Measurements from ENCODE around the gene PCDH9.

PCDH9 gene

GRCh38 chr13:66845393-66845792, 384.7 kb downstream of the PCDH9 start:
- no peak overlapping the region for H3K4me2 ChIP-seq (ENCODE audit: low read length)
- H3K27ac ChIP-seq (ENCODE audit: low read length) = no peak overlapping the region
- no peak for TF ChIP-seq EZH2phosphoT487 (IDR thresholded peaks at IDR 0.05; ENCODE audit: low read depth)
- TF ChIP-seq CTCF (IDR thresholded peaks at IDR 0.05; ENCODE audit: low read depth, low read length) = no peak
- H3K9ac ChIP-seq (ENCODE audit: low read length) = no peak overlapping the region
- H2AFZ ChIP-seq (ENCODE audit: low read depth, low read length) = no peak overlapping the region
- no peak overlapping the region for H3K4me3 ChIP-seq (ENCODE audit: low read length)
- H3K36me3 ChIP-seq (replicated peaks; ENCODE audit: low read depth, low read length) = no peaks in the 10 kb centered on the region
- no peaks in the 10 kb centered on the region for H4K20me1 ChIP-seq (ENCODE audit: insufficient read depth, low read length)
- no peaks in the 10 kb centered on the region for H3K27me3 ChIP-seq (ENCODE audit: low read depth, low read length)
- H3K79me2 ChIP-seq (ENCODE audit: low read length) = no peaks in the 10 kb centered on the region
- no peaks in the 10 kb centered on the region for H3K9me3 ChIP-seq (ENCODE audit: insufficient read depth, low read length)
- no peaks in the 10 kb centered on the region for H3K4me1 ChIP-seq (ENCODE audit: low read length)

GRCh38 chr13:66844933-66845332, 385.2 kb downstream of the PCDH9 start:
- H2AFZ ChIP-seq (ENCODE audit: low read depth, low read length) = no peak overlapping the region
- TF ChIP-seq CTCF (IDR thresholded peaks at IDR 0.05; ENCODE audit: low read depth, low read length) = no peak
- TF ChIP-seq EZH2phosphoT487 (IDR thresholded peaks at IDR 0.05; ENCODE audit: low read depth) = no peak

GRCh38 chr13:66842766-66843165, 387.4 kb downstream of the PCDH9 start:
- Histone ChIP-seq H2AFZ (ENCODE audit: low read depth, low read length) (no peak overlapping the region), H3K27me3 (ENCODE audit: low read depth, low read length) (no peaks in the 10 kb centered on the region), H3K9ac (ENCODE audit: low read length) (no peak overlapping the region), H3K4me2 (ENCODE audit: low read length) (no peak overlapping the region), H4K20me1 (ENCODE audit: insufficient read depth, low read length) (no peaks in the 10 kb centered on the region), H3K36me3 (replicated peaks; ENCODE audit: low read depth, low read length) (no peaks in the 10 kb centered on the region), H3K9me3 (ENCODE audit: insufficient read depth, low read length) (no peaks in the 10 kb centered on the region), H3K4me1 (ENCODE audit: low read length) (no peaks in the 10 kb centered on the region), H3K79me2 (ENCODE audit: low read length) (no peaks in the 10 kb centered on the region), H3K27ac (ENCODE audit: low read length) (no peak overlapping the region), H3K4me3 (ENCODE audit: low read length) (no peak overlapping the region)
- TF ChIP-seq EZH2phosphoT487 (IDR thresholded peaks at IDR 0.05; ENCODE audit: low read depth) (no peak), CTCF (IDR thresholded peaks at IDR 0.05; ENCODE audit: low read depth, low read length) (no peak)

More at GRCh38 chr13:66844933-66845332, 385.2 kb downstream of the PCDH9 start:
- Histone ChIP-seq H3K27me3 (ENCODE audit: low read depth, low read length) (no peaks in the 10 kb centered on the region), H3K4me3 (ENCODE audit: low read length) (no peak overlapping the region), H3K9me3 (ENCODE audit: insufficient read depth, low read length) (no peaks in the 10 kb centered on the region), H3K36me3 (replicated peaks; ENCODE audit: low read depth, low read length) (no peaks in the 10 kb centered on the region), H3K79me2 (ENCODE audit: low read length) (no peaks in the 10 kb centered on the region), H4K20me1 (ENCODE audit: insufficient read depth, low read length) (no peaks in the 10 kb centered on the region), H3K27ac (ENCODE audit: low read length) (no peak overlapping the region), H3K4me1 (ENCODE audit: low read length) (no peaks in the 10 kb centered on the region), H3K9ac (ENCODE audit: low read length) (no peak overlapping the region), H3K4me2 (ENCODE audit: low read length) (no peak overlapping the region)

- H3K4me2 ChIP-seq (ENCODE audit: low read length) = no peak overlapping the region
- H3K27me3 ChIP-seq (ENCODE audit: low read depth, low read length) = no peaks in the 10 kb centered on the region
- H3K4me1 ChIP-seq (ENCODE audit: low read length) = no peaks in the 10 kb centered on the region
- no peaks in the 10 kb centered on the region for H4K20me1 ChIP-seq (ENCODE audit: insufficient read depth, low read length)
- no peaks in the 10 kb centered on the region for H3K79me2 ChIP-seq (ENCODE audit: low read length)
- H2AFZ ChIP-seq (ENCODE audit: low read depth, low read length) = no peak overlapping the region
- TF ChIP-seq EZH2phosphoT487 (IDR thresholded peaks at IDR 0.05; ENCODE audit: low read depth) (no peak), CTCF (IDR thresholded peaks at IDR 0.05; ENCODE audit: low read depth, low read length) (no peak)
- no peak overlapping the region for H3K27ac ChIP-seq (ENCODE audit: low read length)
- H3K9me3 ChIP-seq (ENCODE audit: insufficient read depth, low read length) = no peaks in the 10 kb centered on the region
- H3K36me3 ChIP-seq (replicated peaks; ENCODE audit: low read depth, low read length) = no peaks in the 10 kb centered on the region
- no peak overlapping the region for H3K4me3 ChIP-seq (ENCODE audit: low read length)
- no peak overlapping the region for H3K9ac ChIP-seq (ENCODE audit: low read length)
Measured at GRCh38 chr13:66840621-66841020, 389.5 kb downstream of the PCDH9 start.

All from OCI-LY3 (cell line).